ENCODE measurements around the gene KCNMB4.

The KCNMB4 gene

GRCh38 chr12:70321191-70321590, 44.9 kb upstream of the KCNMB4 start:
- no peak for TF ChIP-seq POU6F1 (CRISPR knock-in tag; IDR thresholded peaks at IDR 0.05; ENCODE audit: borderline replicate concordance, low read depth)
- no peak for TF ChIP-seq CSDC2 (CRISPR knock-in tag; IDR thresholded peaks at IDR 0.05)
- TF ChIP-seq RARB (CRISPR knock-in tag; IDR thresholded peaks at IDR 0.05): no peak
- TF ChIP-seq ZC3H10 (CRISPR knock-in tag; IDR thresholded peaks at IDR 0.05): no peak
- no peak for TF ChIP-seq ZNF565 (CRISPR knock-in tag; conservative IDR thresholded peaks at IDR 0.05; ENCODE audit: low read depth)
- no peak for TF ChIP-seq PATZ1 (CRISPR knock-in tag; IDR thresholded peaks at IDR 0.05; ENCODE audit: borderline replicate concordance)
- no peak for TF ChIP-seq ZFP30 (CRISPR knock-in tag; IDR thresholded peaks at IDR 0.05)
- no peak for TF ChIP-seq ZFP3 (CRISPR knock-in tag; IDR thresholded peaks at IDR 0.05)
- TF ChIP-seq BACH2 (CRISPR knock-in tag; IDR thresholded peaks at IDR 0.05; ENCODE audit: borderline replicate concordance): no peak
- TF ChIP-seq ISL1 (CRISPR knock-in tag; IDR thresholded peaks at IDR 0.05): no peak
- no peak for ATAC-seq

- TF ChIP-seq ZFP30 (CRISPR knock-in tag; IDR thresholded peaks at IDR 0.05) (no peak), OSR1 (CRISPR knock-in tag; IDR thresholded peaks at IDR 0.05) (no peak), ZFP3 (CRISPR knock-in tag; IDR thresholded peaks at IDR 0.05) (no peak), GLIS3 (CRISPR knock-in tag; IDR thresholded peaks at IDR 0.05) (no peak), ZNF8 (CRISPR knock-in tag; IDR thresholded peaks at IDR 0.05) (no peak), TOX (CRISPR knock-in tag; IDR thresholded peaks at IDR 0.05; ENCODE audit: borderline replicate concordance) (no peak), PATZ1 (CRISPR knock-in tag; IDR thresholded peaks at IDR 0.05; ENCODE audit: borderline replicate concordance) (no peak), TCF4 (CRISPR knock-in tag; IDR thresholded peaks at IDR 0.05; ENCODE audit: borderline replicate concordance) (no peak), ARNTL (CRISPR knock-in tag; IDR thresholded peaks at IDR 0.05; ENCODE audit: borderline replicate concordance, low read depth) (no peak), RARB (CRISPR knock-in tag; IDR thresholded peaks at IDR 0.05) (no peak), CREB5 (CRISPR knock-in tag; IDR thresholded peaks at IDR 0.05; ENCODE audit: low read depth) (no peak), ZNF565 (CRISPR knock-in tag; conservative IDR thresholded peaks at IDR 0.05; ENCODE audit: low read depth) (no peak)
- ATAC-seq: no peak
Observed at GRCh38 chr12:70327541-70327940, 38.5 kb upstream of the KCNMB4 start.

GRCh38 chr12:70329728-70330127, 36.4 kb upstream of the KCNMB4 start:
- ATAC-seq: no peak
- TF ChIP-seq ZFP3 (CRISPR knock-in tag; IDR thresholded peaks at IDR 0.05) (no peak), TOX (CRISPR knock-in tag; IDR thresholded peaks at IDR 0.05; ENCODE audit: borderline replicate concordance) (no peak), BACH2 (CRISPR knock-in tag; IDR thresholded peaks at IDR 0.05; ENCODE audit: borderline replicate concordance) (no peak), PPARA (CRISPR knock-in tag; IDR thresholded peaks at IDR 0.05; ENCODE audit: borderline replicate concordance) (no peak), ESRRG (CRISPR knock-in tag; IDR thresholded peaks at IDR 0.05) (no peak), CREB5 (CRISPR knock-in tag; IDR thresholded peaks at IDR 0.05; ENCODE audit: low read depth) (no peak), ZFP30 (CRISPR knock-in tag; IDR thresholded peaks at IDR 0.05) (no peak), ZNF8 (CRISPR knock-in tag; IDR thresholded peaks at IDR 0.05) (no peak), ZC3H10 (CRISPR knock-in tag; IDR thresholded peaks at IDR 0.05) (no peak), RARB (CRISPR knock-in tag; IDR thresholded peaks at IDR 0.05) (no peak), GLIS3 (CRISPR knock-in tag; IDR thresholded peaks at IDR 0.05) (no peak), TSHZ2 (CRISPR knock-in tag; IDR thresholded peaks at IDR 0.05) (no peak), POU6F1 (CRISPR knock-in tag; IDR thresholded peaks at IDR 0.05; ENCODE audit: borderline replicate concordance, low read depth) (no peak)

Measured in SK-N-SH treated with all-trans-retinoic acid at 6 μM for 48 hours (cell line).